NCI-H1105 (cell line): ENCODE data around the gene ALDH2.
"Not testable (repeated sequence)": the region's sequence is repeated elsewhere in the genome, so short reads cannot be mapped to it uniquely, and the experiment has no call there.

Experiments used
- DNase-seq: peaks from one replicate; lab custom pipeline; 2025; lab: John Stamatoyannopoulos, UW

The ALDH2 gene

DNA sequence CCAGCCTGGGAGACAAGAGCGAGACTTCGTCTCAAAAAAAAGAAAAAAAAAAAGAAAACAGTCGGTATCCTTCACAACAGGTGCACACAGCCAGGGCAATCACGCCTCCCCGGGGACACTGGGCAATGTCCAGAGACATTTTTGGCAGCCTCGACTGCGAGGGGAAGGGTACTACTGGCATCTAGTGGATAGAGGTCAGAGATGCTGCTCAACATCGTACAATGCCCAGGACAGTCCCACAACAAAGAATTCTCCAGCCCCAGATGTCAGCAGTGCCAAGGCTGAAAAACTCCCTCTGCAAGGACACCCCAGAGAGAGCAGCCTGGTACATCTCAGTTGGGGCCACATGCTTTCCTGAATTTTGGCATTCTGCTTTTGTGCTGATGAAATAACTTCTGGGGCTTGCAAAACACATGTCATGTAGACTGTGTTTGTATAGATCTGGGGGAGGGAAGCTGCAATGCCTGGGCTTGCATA lies 21.5 kb downstream of the ALDH2 start:
- DNase-seq, result no peak

DNA sequence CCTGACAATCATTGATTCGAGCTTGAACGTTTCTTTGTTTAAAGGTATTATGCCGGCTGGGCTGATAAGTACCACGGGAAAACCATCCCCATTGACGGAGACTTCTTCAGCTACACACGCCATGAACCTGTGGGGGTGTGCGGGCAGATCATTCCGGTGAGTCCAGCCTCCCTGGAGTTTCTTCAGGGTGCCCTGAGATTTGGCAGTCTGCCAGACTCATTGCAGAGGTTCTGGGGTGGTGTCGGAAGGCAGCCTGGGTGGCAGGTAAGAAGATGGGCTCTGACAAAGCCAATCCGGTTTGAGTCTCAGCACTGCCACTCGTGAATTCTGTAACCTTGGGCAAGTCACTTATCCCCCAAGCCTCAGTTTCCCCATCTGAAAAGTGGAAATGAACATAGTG lies 23.0 kb downstream of the ALDH2 start:
- DNase-seq, result no peak

DNA sequence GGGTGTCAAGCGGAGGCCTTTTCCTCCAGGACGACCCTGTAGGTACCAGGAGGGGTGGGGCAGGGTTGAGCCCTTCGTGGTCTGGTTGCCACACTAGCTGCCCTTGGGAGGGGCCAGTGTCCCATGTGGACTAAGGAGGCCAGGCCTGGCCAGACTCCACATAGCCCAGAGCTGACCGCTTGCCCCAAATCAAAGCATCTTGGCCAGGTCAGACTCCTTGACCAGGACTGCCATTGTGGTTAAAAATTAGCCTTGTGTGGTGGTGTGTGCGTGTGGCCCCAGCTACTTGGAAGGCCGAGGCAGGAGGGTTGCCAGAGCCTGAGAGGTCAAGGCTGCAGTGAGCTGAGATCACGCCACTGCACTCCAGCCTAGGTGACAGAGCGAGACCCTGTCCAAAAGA lies 24.8 kb downstream of the ALDH2 start:
- no peak for DNase-seq

DNA sequence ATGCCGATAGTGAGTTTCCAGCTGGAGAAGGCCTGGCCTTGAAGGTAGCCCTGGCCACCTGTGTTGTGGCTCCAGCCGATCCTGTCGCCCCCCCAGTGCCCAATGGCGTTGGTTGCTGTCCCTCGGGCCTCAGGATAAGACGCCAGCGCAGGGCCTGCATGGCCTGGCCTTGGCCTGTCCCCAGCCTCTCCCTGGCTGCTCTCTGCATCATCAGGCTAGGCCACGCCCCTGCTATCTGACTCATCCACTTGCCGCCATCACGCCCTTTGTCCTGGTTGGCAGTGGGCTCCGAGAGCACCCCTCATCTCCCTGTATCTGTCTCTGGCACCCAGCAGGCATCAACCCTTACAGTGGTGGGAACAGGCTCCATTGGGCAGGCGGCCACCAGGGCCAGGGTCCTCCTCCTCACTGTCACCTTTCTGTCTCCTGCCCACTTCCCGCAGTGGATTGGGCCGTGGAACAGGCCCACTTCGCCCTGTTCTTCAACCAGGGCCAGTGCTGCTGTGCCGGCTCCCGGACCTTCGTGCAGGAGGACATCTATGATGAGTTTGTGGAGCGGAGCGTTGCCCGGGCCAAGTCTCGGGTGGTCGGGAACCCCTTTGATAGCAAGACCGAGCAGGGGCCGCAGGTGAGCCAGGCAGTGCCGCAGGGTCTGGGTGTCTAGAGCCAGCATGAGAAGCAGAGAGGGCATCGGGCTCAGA lies 25.6 kb downstream of the ALDH2 start:
- no peak for DNase-seq

DNA sequence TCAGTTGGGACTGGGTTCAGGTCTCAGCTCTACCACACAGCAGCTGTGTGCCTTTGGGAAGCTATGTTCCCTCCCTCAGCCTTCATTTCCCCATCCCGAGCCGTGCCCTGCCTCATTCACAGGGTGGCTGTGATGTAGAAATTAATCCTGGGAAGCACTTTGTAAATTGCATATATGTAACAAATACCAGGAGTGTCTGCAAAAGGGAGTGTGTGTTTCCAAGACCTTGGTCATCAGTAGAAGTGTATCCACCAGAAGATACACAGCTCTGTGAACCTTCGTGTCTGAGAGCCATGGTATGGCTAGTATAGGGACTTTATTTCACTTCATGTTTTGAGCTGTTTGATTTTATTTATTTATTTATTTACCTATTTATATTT lies 26.1 kb downstream of the ALDH2 start:
- DNase-seq, result no peak

DNA sequence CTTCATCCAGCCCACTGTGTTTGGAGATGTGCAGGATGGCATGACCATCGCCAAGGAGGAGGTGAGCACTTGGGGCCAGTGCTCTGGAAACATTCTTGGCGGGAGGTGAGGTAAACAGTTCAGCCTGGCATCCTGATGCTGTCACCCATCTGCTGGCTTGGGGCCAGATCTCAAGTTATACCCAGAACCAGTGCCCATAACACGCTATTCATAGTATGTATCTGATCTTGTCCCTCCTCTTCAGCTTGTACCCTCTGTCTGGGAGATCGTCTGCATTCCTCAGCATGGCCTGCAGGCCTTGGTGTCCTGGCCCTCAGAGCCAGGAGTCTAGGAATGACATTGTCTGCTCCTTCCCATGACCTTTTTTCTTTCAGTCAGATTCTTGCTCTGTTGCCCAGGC lies 31.4 kb downstream of the ALDH2 start:
- DNase-seq, result no peak

DNA sequence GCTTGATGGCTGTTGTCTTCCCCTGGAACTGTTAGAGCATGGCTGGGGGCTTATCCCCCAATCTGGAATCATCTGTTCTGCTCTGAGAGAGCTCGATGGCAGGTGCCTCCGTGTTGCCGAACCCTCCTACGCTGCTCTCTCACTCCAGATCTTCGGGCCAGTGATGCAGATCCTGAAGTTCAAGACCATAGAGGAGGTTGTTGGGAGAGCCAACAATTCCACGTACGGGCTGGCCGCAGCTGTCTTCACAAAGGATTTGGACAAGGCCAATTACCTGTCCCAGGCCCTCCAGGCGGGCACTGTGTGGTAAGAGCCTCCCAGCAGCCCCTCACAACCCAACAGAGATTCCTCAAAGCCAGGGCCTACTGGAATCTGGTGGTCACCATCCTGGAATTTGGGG lies 33.0 kb downstream of the ALDH2 start:
- no peak for DNase-seq

DNA sequence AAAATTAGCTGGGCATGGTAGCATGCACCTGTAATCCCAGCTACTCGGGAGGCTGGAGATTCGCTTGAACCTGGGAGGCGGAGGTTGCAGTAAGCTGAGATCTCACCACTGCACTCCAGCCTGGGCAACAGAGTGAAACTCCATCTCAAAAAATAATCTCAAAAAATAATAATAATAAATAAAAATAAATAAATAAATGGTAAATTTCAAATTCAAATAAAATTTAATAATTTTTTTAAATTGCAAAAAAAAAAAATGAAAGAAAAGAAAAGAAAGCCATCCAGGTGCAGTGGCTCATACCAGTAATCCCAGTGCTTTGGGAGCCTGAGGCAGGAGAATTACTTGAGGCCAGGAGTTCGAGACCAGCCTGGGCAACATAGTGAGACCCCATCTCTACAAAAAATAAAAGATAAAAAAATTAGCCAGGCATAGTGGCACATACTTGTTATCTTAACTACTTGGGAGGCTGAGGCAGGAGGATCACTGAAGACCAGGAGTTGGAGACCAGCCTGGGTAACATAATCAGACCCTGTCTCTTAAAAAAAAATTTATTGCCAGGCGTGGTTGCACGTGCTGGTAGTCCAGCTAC lies 36.4 kb downstream of the ALDH2 start:
- no peak for DNase-seq

DNA sequence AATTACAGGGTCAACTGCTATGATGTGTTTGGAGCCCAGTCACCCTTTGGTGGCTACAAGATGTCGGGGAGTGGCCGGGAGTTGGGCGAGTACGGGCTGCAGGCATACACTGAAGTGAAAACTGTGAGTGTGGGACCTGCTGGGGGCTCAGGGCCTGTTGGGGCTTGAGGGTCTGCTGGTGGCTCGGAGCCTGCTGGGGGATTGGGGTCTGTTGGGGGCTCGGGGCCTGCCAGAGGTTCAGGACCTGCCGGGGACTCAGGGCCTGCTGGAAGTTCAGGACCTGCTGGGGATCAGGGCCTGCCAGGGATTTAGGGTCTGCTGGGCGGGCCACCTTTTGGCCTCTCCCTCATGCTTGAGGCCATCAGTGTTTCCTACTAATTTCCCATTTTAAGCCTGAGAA lies 37.1 kb downstream of the ALDH2 start:
- no peak for DNase-seq

DNA sequence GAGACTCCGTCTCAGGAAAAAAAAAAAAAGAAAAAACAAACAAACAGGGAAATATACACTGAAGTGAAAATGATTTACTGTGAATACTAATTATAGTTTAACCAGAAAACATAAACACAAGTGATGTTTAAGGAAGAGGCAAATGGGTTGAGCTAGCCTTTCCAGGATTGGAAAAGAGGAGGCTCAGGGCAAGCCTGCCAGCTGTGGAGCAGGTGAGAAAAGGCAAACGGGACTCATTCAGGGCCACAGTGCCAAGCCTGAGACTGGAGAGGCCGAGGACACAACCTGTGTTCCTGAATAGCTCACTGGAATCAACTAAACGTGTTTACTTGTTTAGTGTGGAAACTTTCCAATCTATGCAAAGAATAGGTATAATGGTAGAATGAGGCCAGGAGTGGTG lies 39.6 kb downstream of the ALDH2 start:
- DNase-seq, result no peak

DNA sequence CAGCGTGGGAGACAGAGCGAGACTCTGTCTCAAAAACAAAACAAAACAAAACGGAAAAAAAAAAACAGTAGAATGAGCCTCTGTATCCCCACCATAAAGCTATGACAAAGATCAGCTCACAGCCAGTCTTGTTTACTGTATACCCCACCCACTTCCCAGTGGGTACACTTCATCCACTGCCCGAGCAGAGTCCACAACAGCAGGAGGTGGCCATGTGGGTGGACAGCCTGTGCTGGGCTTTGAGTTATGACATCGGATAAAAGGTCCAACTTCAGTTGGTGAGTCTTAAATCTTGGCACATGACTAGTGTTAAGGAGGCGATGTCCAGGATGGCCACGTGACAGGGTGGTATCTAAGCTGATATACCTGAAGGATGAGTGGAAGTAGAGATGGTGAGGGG lies 40.5 kb downstream of the ALDH2 start:
- no peak for DNase-seq

DNA sequence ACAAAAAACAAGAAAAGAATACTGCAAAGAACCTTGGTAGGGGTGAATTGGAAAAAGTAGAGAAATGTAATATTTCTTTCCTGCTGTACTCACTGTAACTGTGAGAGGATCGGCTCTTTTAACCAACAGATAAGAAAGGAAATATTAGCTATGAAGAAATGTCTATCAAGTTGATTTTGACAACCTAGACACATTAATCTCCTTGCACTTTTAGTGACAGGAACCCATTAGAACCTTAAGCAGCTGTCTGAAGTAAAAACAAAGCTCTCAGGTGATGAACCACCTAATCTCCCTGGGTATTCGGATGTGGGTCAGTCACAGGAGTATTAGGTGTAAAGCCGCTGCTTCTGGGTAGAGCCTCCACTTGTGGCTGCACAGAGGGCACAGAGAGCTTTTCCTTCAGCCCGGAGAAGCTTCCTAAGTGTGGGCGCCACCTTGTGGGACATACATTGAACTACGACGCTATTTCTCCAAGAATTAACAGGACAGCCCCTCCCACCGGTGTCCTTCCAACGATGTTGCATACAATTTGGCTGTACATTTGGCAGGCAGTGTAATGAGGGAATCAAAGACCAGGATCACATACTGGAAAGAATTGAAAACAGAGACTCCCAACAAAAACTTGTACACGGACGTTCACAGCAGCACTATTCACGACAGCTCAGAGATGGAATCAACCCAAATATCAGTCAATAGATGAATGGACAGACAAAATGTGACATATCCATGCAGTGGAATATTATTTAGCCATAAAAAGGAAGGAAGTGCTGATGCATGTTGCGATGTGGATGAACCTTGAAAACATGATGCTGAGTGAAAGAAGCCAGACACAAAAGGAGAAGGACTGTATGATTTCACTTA lies 46.4 kb downstream of the ALDH2 start:
- peak; percentile 81 for DNase-seq

DNA sequence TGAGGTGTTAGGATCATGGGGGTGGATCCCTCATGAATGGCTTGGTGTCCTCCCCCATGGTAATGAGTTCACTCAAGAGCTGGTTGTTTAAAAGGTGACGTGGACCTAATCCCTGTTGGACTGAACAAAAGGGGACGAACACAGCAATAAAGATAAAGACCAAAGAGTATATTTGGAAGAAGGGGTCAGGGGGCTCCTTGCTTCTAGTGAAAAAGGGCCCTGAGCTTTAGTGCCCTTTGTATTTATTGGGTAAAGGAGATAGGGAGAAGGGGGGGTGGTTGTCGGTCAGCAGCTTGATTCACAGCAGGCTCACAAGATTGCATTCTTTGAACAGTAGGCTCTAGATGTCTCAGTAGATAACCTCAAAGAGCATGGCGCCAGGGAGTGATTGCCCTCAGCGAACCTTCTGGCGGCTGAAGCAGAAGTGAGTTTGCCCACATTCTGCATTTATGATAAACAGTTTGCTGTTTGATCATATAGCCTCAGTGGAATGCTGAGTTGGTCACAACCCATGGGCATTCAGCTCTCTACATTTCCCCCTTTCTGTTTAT lies 49.4 kb downstream of the ALDH2 start:
- no peak for DNase-seq

DNA sequence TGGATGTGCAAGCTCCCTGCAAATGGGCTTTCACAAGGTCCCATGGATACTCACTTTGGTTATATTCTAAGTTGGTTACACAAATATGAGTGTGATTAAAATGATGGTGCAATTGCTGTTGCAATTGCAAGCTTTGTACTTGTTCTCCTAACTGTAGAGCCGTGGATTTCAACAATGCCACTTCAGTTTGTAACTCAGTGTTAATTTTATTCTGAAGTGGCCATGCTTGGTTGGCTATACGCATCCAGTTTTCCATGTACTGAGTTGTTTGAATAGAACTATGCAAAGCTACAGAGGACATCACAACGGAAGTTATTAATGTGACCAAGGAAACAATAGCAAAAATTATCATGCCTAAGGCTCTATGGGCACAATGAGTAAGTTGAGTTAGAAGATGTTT lies 50.2 kb downstream of the ALDH2 start:
- DNase-seq, result not testable (repeated sequence)

DNA sequence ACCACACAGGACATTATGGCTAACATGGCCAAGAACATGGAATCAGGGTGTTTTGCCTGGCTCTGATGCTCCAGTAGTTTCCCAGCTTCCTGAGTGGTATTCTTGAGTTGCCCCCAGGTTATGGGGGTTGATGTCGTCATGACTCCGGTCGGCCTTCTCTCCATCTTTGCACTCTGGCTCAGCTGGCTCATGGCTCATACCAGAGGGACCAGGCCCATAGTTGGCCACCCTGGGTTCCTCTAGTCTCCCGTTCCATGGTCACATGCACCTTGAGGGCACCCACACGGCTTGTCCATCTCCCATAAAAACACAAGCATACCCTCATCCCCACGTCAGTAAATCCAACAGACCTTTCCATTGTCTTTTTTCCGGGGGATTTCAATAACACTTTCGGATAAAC lies 51.6 kb downstream of the ALDH2 start:
- no peak for DNase-seq

DNA sequence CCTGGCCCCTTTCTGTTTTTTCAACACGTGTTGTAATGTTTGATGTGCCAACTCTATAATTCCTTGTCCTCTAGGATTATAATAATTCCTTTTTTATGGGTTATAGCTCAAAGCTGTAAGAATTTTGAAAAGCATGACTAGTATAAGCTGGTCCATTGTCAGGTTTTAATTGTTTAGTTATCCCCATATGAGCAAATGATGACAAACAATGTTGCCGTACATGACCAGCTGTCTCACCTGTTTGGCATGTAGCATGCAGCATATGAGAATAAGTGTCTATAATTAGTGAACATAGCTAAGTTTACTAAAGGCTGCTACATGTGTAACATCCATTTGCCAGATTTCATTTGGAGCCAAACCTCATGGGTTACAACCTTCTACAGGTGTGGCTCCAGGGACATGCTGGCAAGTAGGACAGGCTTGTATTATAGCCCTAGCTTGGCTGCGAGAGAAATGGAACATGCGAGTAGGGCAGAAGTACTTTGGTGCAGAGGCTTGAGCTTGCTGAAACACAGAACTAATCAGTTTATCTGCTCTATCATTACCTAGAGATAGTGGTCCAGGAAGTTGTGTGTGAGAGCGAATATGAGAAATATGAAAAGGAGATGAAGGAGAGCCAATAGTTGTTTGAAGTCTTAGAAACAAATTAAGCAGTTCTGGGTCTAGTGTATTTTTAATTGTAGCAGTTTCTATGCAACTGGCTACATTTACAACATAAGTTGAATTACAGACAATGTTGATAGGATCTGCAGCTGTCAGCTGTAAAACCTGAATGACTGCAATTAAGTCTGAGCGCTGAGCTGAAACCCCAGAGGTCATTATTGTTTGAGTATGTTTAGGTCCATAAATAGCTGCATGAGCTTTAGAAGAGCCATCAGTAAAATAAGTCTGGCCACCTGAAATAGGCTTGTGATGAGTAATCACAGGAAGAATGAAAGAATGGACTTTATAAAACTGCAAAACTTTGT lies 52.7 kb downstream of the ALDH2 start:
- DNase-seq, result peak; percentile 79

DNA sequence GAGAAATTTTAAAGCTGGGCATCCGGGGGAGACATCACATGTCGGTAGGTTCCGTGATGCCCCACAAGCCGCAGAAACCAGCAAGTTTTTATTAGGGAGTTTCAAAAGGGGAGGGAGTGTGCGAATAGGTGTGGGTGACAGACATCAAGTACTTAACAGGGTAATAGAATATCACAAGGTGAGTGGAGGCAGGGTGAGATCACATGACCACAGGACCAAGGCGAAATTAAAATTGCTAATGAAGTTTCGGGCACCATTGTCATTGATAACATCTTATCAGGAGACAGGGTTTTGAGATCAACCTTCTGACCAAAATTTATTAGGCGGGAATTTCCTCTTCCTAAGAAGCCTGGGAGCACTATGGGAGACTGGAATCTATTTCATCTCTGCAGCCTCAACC lies 54.1 kb downstream of the ALDH2 start:
- not testable (repeated sequence) for DNase-seq

DNA sequence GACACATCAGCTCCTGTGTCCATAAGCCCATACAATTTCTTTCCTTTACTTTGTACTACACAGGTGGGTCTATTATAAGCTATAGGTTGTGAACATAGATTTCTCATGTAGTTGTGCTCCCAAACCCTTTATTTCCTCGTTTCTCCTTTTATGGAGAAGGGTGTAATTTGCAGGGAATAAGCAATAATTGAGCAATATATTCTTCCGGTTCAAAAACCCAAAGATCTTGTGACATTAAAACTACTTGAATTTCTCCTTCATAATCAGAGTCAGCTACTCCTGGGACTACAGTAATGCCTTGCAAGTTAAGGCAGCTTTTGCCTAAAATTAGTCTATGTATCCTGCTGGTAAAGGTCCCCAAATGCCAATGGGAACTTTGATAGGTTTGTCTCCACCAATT lies 56.2 kb downstream of the ALDH2 start:
- no peak for DNase-seq

DNA sequence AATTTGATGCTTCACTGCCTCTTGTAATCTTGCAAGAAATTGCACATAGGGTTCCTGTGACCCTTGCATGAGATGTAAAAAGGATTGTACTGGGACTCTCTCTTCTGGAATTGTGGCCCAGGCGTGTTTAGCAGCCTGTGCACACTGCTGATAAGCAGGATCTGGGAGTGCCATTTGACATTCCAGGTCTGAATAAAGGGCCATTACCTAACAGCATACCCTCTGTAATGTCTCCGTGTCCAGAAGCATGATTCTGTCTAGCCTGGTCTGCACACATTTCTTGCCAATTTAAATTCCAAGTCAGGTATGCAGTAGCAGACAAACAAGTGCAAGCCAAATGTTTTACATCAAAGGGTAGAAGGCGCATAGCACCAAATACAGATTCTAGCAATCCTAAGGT lies 57.2 kb downstream of the ALDH2 start:
- no peak for DNase-seq

DNA sequence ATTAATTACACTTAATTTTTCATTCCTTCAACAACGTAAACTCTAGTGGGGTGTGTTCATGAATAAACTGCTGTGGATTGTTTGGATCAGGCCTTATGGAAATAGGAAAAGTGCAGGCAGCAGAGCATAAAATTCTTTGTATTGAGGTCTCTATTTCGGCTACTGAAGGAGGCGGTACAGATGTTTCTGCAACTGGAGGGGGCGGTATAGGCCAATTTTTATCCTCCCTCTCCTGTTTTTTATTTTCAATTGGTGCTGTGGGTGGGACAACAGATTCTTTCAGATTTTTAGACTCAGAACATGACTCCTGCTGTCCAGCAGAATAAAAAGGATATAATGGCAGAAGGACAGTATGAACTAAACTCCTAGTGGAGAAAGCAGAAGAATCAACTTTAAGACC lies 57.6 kb downstream of the ALDH2 start:
- not testable (repeated sequence) for DNase-seq

DNA sequence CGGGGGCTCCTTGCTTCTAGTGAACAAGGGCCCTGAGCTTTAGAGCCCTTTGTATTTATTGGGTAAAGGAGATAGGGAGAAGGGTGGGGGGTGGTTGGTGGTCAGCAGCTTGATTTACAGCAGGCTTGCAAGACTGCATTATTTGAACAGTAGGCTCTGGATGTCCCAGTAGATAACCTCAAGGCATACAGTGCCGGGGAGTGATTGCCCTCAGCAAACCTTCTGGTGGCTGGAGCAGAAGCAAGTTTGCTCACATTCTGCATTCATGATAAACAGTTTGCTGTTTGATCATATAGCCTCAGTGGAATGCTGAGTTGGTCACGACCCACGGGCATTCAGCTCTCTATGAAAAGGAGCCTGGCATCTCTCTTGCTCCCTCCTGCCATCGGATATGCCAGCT lies 58.8 kb downstream of the ALDH2 start:
- no peak for DNase-seq

DNA sequence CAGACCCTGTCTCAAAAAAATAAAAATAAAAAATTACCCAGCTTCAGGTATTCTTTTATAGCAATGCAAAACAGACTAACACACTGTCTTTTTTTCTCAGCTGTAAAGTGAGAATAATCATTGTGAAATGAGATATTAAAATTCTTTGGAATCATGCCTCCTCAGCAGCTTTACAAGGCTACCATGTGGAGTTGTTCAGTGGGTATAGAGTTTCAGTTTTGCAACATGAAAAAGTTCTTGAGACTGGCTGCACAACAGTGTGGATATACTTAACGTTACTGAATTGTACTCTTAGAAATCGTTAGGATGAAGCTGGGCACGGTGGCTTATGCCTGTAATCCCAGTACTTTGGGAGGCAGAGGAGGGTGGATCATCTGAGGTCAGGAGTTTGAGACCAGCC lies 59.6 kb downstream of the ALDH2 start:
- DNase-seq, result no peak
